Measurements from ENCODE around the gene ZMIZ1. TPM values are rescaled to one million over a fixed set of nuclear protein-coding genes. Genes with fewer than 3 reads are reported as not detected.

Gene ZMIZ1
- total and polyA plus RNA-seq, 2 experiments from 2014 or later: 9.2 to 30.9 TPM

GRCh38 chr10:79140085-79140793, 71.5 kb downstream of the ZMIZ1 start:
- no peak for DNase-seq (ENCODE audit: low spot score)
- Mint-ChIP-seq H3K27ac (no peak overlapping the region), H3K36me3 (ENCODE audit: low read depth) (peaks cover 20% of the 10 kb centered on the region), H3K4me3 (no peak overlapping the region), H3K9me3 (no peaks in the 10 kb centered on the region; the same call in 2 of the 3 replicates), H3K4me1 (peaks cover 80% of the 10 kb centered on the region), H3K27me3 (ENCODE audit: insufficient read depth, low read depth, poor library complexity) (peaks cover 19% of the 10 kb centered on the region)
- Histone ChIP-seq H3K4me1 (ENCODE audit: insufficient read depth) (peaks cover 43% of the 10 kb centered on the region), H3K4me2 (no peak overlapping the region), H3K27me3 (ENCODE audit: insufficient read depth) (no peaks in the 10 kb centered on the region), H2AFZ (no peak overlapping the region), H3K36me3 (ENCODE audit: insufficient read depth) (no peaks in the 10 kb centered on the region), H3K9me2 (ENCODE audit: insufficient read depth) (no peaks in the 10 kb centered on the region), H3K27ac (ENCODE audit: low read depth) (no peak overlapping the region), H4K20me1 (replicated peaks; ENCODE audit: insufficient read depth) (no peaks in the 10 kb centered on the region), H3K4me3 (no peak overlapping the region), H3F3A (replicated peaks; ENCODE audit: low read depth) (no peaks in the 10 kb centered on the region), H3K79me2 (replicated peaks; ENCODE audit: insufficient read depth) (peaks cover 21% of the 10 kb centered on the region)
- no peak for ATAC-seq
- TF ChIP-seq CREB1 (CRISPR knock-in tag; IDR thresholded peaks at IDR 0.05; ENCODE audit: low read depth): no peak
- TF ChIP-seq ZNF114 (CRISPR knock-in tag; IDR thresholded peaks at IDR 0.05): no peak
- TF ChIP-seq REST (IDR thresholded peaks at IDR 0.05; ENCODE audit: unreplicated experiment): no peak

- peaks cover 43% of the 10 kb centered on the region for H3K4me1 ChIP-seq (ENCODE audit: insufficient read depth)
- no peaks in the 10 kb centered on the region for H3K9me2 ChIP-seq (ENCODE audit: insufficient read depth)
- peaks cover 79% of the 10 kb centered on the region for H3K4me1 Mint-ChIP-seq
- peaks cover 20% of the 10 kb centered on the region for H3K36me3 Mint-ChIP-seq (ENCODE audit: low read depth)
- H3F3A ChIP-seq (replicated peaks; ENCODE audit: low read depth): no peaks in the 10 kb centered on the region
- no peak overlapping the region for H3K4me2 ChIP-seq
- peaks cover 19% of the 10 kb centered on the region for H3K27me3 Mint-ChIP-seq (ENCODE audit: insufficient read depth, low read depth, poor library complexity)
- H4K20me1 ChIP-seq (replicated peaks; ENCODE audit: insufficient read depth): no peaks in the 10 kb centered on the region
- peaks cover 19% of the 10 kb centered on the region for H3K79me2 ChIP-seq (replicated peaks; ENCODE audit: insufficient read depth)
- no peak overlapping the region for H3K4me3 Mint-ChIP-seq
- H3K27ac ChIP-seq (ENCODE audit: low read depth): no peak overlapping the region
- H3K27me3 ChIP-seq (ENCODE audit: insufficient read depth): no peaks in the 10 kb centered on the region
- H3K27ac Mint-ChIP-seq: 0 out of 2 replicates have a peak overlapping the region, but pooled peaks have one; percentile 53
- ATAC-seq: no peak
- no peak for DNase-seq (ENCODE audit: low spot score)
- no peaks in the 10 kb centered on the region for H3K36me3 ChIP-seq (ENCODE audit: insufficient read depth)
- H3K4me3 ChIP-seq: no peak overlapping the region
- H2AFZ ChIP-seq: no peak overlapping the region
- H3K9me3 Mint-ChIP-seq: no peaks in the 10 kb centered on the region; the same call in 2 of the 3 replicates
- TF ChIP-seq ZNF462 (CRISPR knock-in tag; IDR thresholded peaks at IDR 0.05) (no peak), STAT1 (IDR thresholded peaks at IDR 0.05; ENCODE audit: unreplicated experiment) (no peak), CREB1 (CRISPR knock-in tag; IDR thresholded peaks at IDR 0.05; ENCODE audit: low read depth) (no peak), ZNF114 (CRISPR knock-in tag; IDR thresholded peaks at IDR 0.05) (no peak), REST (IDR thresholded peaks at IDR 0.05; ENCODE audit: unreplicated experiment) (no peak), POLR2AphosphoS5 (IDR thresholded peaks at IDR 0.05; ENCODE audit: low read depth) (no peak), EZH2 (IDR thresholded peaks at IDR 0.05; ENCODE audit: low read depth, unreplicated experiment) (no peak)
These were observed 72.1 kb downstream of the ZMIZ1 start for GRCh38 chr10:79140855-79141254.

All from GM23338 (cell line).